IMR-90 (cell line): ENCODE measurements around the gene IFI35. TPM values are rescaled to one million over a fixed set of nuclear protein-coding genes. Genes with fewer than 3 reads are reported as not detected.

Experiments
- ATAC-seq: fragments of 200-7000 bp; cut with Tn5 transposase; 2 replicates; pipeline ENCODE4 v1.9.1; 2020; ENCODE audit warnings: low read depth, mild to moderate bottlenecking, moderate library complexity
- Bru-seq: library from RNA; stranded (reverse); fragments of 400-500 nt; gene quantifications from one replicate; lab custom pipeline; 2021; lab: Mats Ljungman, UMichigan
- BruChase-seq, 2 experiments: library from RNA; stranded (reverse); fragments of 400-500 nt; gene quantifications; one replicate each; lab custom pipeline; 2021; lab: Mats Ljungman, UMichigan
- BruUV-seq: library from RNA; stranded (reverse); fragments of 400-500 nt; replicated peaks from 2 replicates; lab custom pipeline; 2021; lab: Mats Ljungman, UMichigan
- CTCF ChIA-PET: fragments of 300-600 bp; formaldehyde crosslinking; extraction: SDS; loops from one replicate; lab custom pipeline; 2021; ENCODE audit warnings: antibody characterized with exemption; lab: Yijun Ruan, JAX
- POLR2A ChIA-PET: fragments of 300-600 bp; sonication (Branson Sonifier 250); formaldehyde crosslinking; loops from one replicate; lab custom pipeline; 2022; ENCODE audit warnings: antibody characterized with exemption; ENCODE audit not compliant: unreplicated experiment; lab: Charles Lee
- DNase-seq: peaks from one replicate; pipeline ENCODE4 v3.0.0; 2013
- H2AFZ ChIP-seq: replicated peaks from 2 replicates; pipeline ENCODE3; 2013; ENCODE audit warnings: low read length, mild to moderate bottlenecking; ENCODE audit not compliant: poor library complexity
- H2AK5ac ChIP-seq: 2 replicates; pipeline ENCODE4 v1.6.1; 2013; ENCODE audit warnings: low read depth, low read length, inconsistent platforms
- H2AK9ac ChIP-seq: replicated peaks from 2 replicates; pipeline ENCODE3; 2013; ENCODE audit warnings: mild to moderate bottlenecking, low read depth, low read length, moderate library complexity; ENCODE audit not compliant: poor library complexity
- H2BK120ac ChIP-seq: 2 replicates; pipeline ENCODE4 v1.6.1; 2013; ENCODE audit warnings: low read depth, low read length, inconsistent platforms
- H2BK15ac ChIP-seq: 3 replicates; pipeline ENCODE4 v1.6.1; 2013; ENCODE audit warnings: low read depth, low read length, inconsistent platforms
- H2BK20ac ChIP-seq: 2 replicates; pipeline ENCODE4 v1.6.1; 2013; ENCODE audit warnings: low read depth, mild to moderate bottlenecking, inconsistent platforms, low read length, moderate library complexity
- H2BK5ac ChIP-seq: 2 replicates; pipeline ENCODE4 v1.6.1; 2013; ENCODE audit warnings: mild to moderate bottlenecking, low read depth, low read length, inconsistent platforms; ENCODE audit not compliant: poor library complexity, severe bottlenecking
- H3K14ac ChIP-seq: replicated peaks from 2 replicates; pipeline ENCODE4 v1.6.1; 2013; ENCODE audit warnings: low read depth, low read length, inconsistent platforms
- H3K18ac ChIP-seq: 2 replicates; pipeline ENCODE4 v1.6.1; 2013; ENCODE audit warnings: low read depth, low read length, control low read depth
- H3K23ac ChIP-seq: 2 replicates; pipeline ENCODE4 v1.6.1; 2013; ENCODE audit warnings: low read depth, low read length, inconsistent platforms
- H3K27ac ChIP-seq: 2 replicates; pipeline ENCODE4 v1.5.1; 2013; ENCODE audit warnings: mild to moderate bottlenecking, control low read depth, low read length; ENCODE audit not compliant: insufficient read depth
- H3K27me3 ChIP-seq: 2 replicates; pipeline ENCODE4 v1.6.1; 2013; ENCODE audit warnings: low read length; ENCODE audit not compliant: control insufficient read depth, insufficient read depth
- H3K36me3 ChIP-seq: 2 replicates; pipeline ENCODE4 v1.6.1; 2013; ENCODE audit warnings: low read length, mixed read lengths; ENCODE audit not compliant: control insufficient read depth, insufficient read depth
- H3K4ac ChIP-seq: 2 replicates; pipeline ENCODE4 v1.6.1; 2013; ENCODE audit warnings: low read depth, low read length, inconsistent platforms
- H3K4me1 ChIP-seq: 2 replicates; pipeline ENCODE4 v1.6.1; 2013; ENCODE audit warnings: low read length, mixed read lengths; ENCODE audit not compliant: control insufficient read depth, insufficient read depth
- H3K4me2 ChIP-seq: 2 replicates; pipeline ENCODE4 v1.6.1; 2013; ENCODE audit warnings: low read depth, mild to moderate bottlenecking, control low read depth, low read length, moderate library complexity
- H3K4me3 ChIP-seq: 2 replicates; pipeline ENCODE4 v1.5.1; 2013; ENCODE audit warnings: low read depth, mild to moderate bottlenecking, control low read depth, low read length, moderate library complexity; ENCODE audit not compliant: insufficient read depth
- H3K56ac ChIP-seq: 2 replicates; pipeline ENCODE4 v1.6.1; 2013; ENCODE audit warnings: low read length, inconsistent platforms; ENCODE audit not compliant: insufficient read depth; ENCODE audit errors: extremely low read depth
- H3K79me1 ChIP-seq, 2 experiments: 2 replicates each; pipeline ENCODE4 v1.6.1; 2013; ENCODE audit warnings: low read length in 2 of 2, inconsistent platforms in 1 of 2, low read depth in 1 of 2
- H3K9ac ChIP-seq: 2 replicates; pipeline ENCODE4 v1.6.1; 2013; ENCODE audit warnings: low read depth, low read length, control low read depth
- H3K9me1 ChIP-seq: 2 replicates; pipeline ENCODE4 v1.6.1; 2013; ENCODE audit warnings: low read length, inconsistent platforms; ENCODE audit not compliant: insufficient read depth
- H3K9me3 ChIP-seq: 2 replicates; pipeline ENCODE4 v1.6.1; 2013; ENCODE audit warnings: low read length; ENCODE audit not compliant: control insufficient read depth, insufficient read depth
- H4K20me1 ChIP-seq: 2 replicates; pipeline ENCODE4 v1.6.1; 2013; ENCODE audit warnings: low read length, inconsistent platforms; ENCODE audit not compliant: insufficient read depth
- H4K5ac ChIP-seq: 2 replicates; pipeline ENCODE4 v1.6.1; 2013; ENCODE audit warnings: mild to moderate bottlenecking, low read depth, low read length, control low read depth
- H4K8ac ChIP-seq, 2 experiments: 2 replicates each; pipeline ENCODE4 v1.6.1; 2013; ENCODE audit warnings: low read depth in 2 of 2, low read length in 2 of 2, control low read depth in 1 of 2, inconsistent platforms in 1 of 2
- H4K91ac ChIP-seq: 2 replicates; pipeline ENCODE4 v1.6.1; 2013; ENCODE audit warnings: low read depth, low read length, inconsistent platforms; ENCODE audit not compliant: insufficient read depth
- BHLHE40 ChIP-seq: fragments of 150-350 bp; IDR thresholded peaks from 2 replicates; pipeline ENCODE4 v1.6.1; 2016; ENCODE audit warnings: mild to moderate bottlenecking, low read depth, low read length
- CHD1 ChIP-seq: IDR thresholded peaks from 2 replicates; pipeline ENCODE4 v1.6.1; 2012; ENCODE audit warnings: low read depth, low read length, improper control_type of control experiment
- MAZ ChIP-seq: IDR thresholded peaks from 2 replicates; pipeline ENCODE4 v1.6.1; 2012; ENCODE audit warnings: low read depth, mild to moderate bottlenecking, low read length, improper control_type of control experiment, moderate library complexity, borderline replicate concordance
- MXI1 ChIP-seq: IDR thresholded peaks from 2 replicates; pipeline ENCODE4 v1.6.1; 2012; ENCODE audit warnings: low read depth, mild to moderate bottlenecking, low read length, moderate library complexity, borderline replicate concordance
- NFE2L2 ChIP-seq: fragments of 150-350 bp; IDR thresholded peaks from 2 replicates; pipeline ENCODE4 v1.6.1; 2016; ENCODE audit warnings: low read depth, mild to moderate bottlenecking, low read length
- POLR2A ChIP-seq: IDR thresholded peaks from 2 replicates; pipeline ENCODE4 v1.6.1; 2012; ENCODE audit warnings: mild to moderate bottlenecking, low read depth, low read length
- RAD21 ChIP-seq: IDR thresholded peaks from 2 replicates; pipeline ENCODE4 v1.6.1; 2012; ENCODE audit warnings: low read length, improper control_type of control experiment
- WGBS, 2 experiments: methylation state at CpG; one replicate each; pipeline versions ENCODE4 v1.1.5 to v1.1.7; 2013; ENCODE audit warnings: missing lambda C conversion rate in 2 of 2; ENCODE audit not compliant: insufficient read length in 1 of 2; ENCODE audit errors: extremely low coverage in 2 of 2; 5-methylcytosine and 5-hydroxymethylcytosine counted together
- dilution Hi-C: fragments of 300-500 bp; cut with HindIII; formaldehyde crosslinking; loops from one replicate; pipeline ENCODE4 v1.14.3; 2018; ENCODE audit warnings: low sequenced_read_pairs; ENCODE audit not compliant: unreplicated experiment
- in situ Hi-C: fragments of 300-500 bp; cut with MboI; formaldehyde crosslinking; loops from 3 replicates; pipeline ENCODE4 v1.14.3; 2019; ENCODE audit warnings: low sequenced_read_pairs, inconsistent platforms, mixed read lengths
- intact Hi-C: fragments of 100-400 bp; cut with micrococcal nuclease; formaldehyde crosslinking; loops from 2 replicates; pipeline ENCODE4 v1.10.0; 2022
- long read RNA-seq: library from polyadenylated mRNA; unstranded; transcript quantifications from one replicate; pipeline ENCODE4 v2.0.0, GENCODE V29; 2021; ENCODE audit not compliant: unreplicated experiment
- polyA plus RNA-seq, 3 experiments: library from polyadenylated mRNA; depleted of rRNA; stranded (reverse); fragments of >200 nt; gene quantifications; 2 replicates each; pipeline ENCODE4 v1.2.3, GENCODE V29; 2012; ENCODE audit warnings: low replicate concordance in 1 of 3
- total RNA-seq: library from RNA; depleted of rRNA; stranded (reverse); fragments of >200 nt; gene quantifications from 2 replicates; pipeline ENCODE4 v1.2.3, GENCODE V29; 2012; rRNA removed
- TF ChIP-seq, protein P1 (sequence below): conservative IDR thresholded peaks from 2 replicates; pipeline ENCODE4 v1.5.1; 2012; ENCODE audit warnings: mild to moderate bottlenecking, low read depth, low read length, improper control_type of control experiment
- TF ChIP-seq, protein P2 (sequence below): fragments of 150-350 bp; IDR thresholded peaks from 2 replicates; pipeline ENCODE4 v1.6.1; 2017; ENCODE audit warnings: mild to moderate bottlenecking, antibody characterized with exemption, low read length, low read depth

The IFI35 gene
- total RNA-seq (13.1 and 17.0 TPM in 2 replicates), polyA plus RNA-seq (2012; rRNA removed) (15.0 and 15.8 TPM in 2 replicates), Bru-seq, nascent RNA (percentile 42 among the genes with signal in this experiment), BruChase-seq, experiment 1, labeled RNA remaining after a 6-hour chase (percentile 49 among the genes with signal in this experiment), BruChase-seq, experiment 2, labeled RNA remaining after a 2-hour chase (percentile 34 among the genes with signal in this experiment)
- 24.0 and 28.4 TPM in 2 replicates for polyA plus RNA-seq (2012; cell fraction: cytosol; rRNA removed)
- 20.7 and 29.0 TPM in 2 replicates for polyA plus RNA-seq (2012; cell fraction: nucleus; rRNA removed; ENCODE audit: low replicate concordance)
- long read RNA-seq, partial matches to known transcripts: 0 of 9 reads
- long read RNA-seq, other reads (novel, unspliced or antisense): 1 of 9 reads

DNA sequence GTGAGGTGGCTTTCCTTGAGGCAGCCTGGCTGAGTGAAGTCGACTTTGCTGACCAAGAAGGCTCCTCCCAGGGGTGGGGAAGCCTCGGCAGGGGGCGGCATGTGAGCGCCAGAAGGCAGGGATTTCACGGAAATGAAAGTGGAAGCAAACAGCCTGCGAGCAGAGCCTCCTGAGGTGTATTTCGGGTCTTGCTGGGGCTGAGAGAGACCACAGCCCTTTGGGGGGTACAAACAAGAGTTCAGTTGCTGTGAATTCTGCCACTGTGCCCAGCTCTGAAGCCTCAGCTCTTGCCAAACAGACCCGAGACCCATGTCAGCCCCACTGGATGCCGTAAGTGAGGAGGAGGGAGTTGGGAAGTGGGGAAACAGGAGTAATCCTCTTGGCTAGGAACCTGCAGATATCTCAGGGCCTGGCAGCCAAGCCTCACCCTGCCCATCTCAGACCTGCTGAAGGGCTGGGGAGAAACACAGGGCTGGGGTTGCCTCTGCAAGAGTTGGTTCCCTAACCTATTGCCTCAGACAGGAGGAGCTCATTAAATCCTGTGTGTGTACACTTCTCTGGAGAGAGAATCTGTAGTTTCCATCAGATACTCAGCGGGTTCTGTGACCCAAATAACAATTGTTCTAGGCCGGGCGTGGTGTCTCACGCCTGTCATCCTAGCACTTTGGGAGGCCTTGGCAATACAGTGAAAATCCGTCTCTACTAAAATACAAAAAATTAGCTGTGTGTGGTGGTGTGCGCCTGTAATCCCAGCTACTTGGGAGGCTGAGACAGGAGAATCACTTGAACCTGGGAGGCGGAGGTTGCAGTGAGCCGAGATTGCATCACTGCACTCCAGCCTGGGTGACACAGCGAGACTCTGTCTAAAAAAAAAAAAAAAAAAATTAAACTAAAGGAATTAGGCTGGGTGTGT, at the start of gene IFI35:
Gene IFI35, plus strand, starts transcription at position 146 of the 913 bp plus-strand sequence. Its CDS starts 164 bp downstream, at position 310.
- peak; percentile 90 for ATAC-seq
- 33% methylated on average over 3 of the region's 18 CpGs; no CpG with 5 or more reads in 1 of the 2 experiments for WGBS, 2 experiments
- BruUV-seq: no TSS peak
- TF ChIP-seq, protein P1, sequence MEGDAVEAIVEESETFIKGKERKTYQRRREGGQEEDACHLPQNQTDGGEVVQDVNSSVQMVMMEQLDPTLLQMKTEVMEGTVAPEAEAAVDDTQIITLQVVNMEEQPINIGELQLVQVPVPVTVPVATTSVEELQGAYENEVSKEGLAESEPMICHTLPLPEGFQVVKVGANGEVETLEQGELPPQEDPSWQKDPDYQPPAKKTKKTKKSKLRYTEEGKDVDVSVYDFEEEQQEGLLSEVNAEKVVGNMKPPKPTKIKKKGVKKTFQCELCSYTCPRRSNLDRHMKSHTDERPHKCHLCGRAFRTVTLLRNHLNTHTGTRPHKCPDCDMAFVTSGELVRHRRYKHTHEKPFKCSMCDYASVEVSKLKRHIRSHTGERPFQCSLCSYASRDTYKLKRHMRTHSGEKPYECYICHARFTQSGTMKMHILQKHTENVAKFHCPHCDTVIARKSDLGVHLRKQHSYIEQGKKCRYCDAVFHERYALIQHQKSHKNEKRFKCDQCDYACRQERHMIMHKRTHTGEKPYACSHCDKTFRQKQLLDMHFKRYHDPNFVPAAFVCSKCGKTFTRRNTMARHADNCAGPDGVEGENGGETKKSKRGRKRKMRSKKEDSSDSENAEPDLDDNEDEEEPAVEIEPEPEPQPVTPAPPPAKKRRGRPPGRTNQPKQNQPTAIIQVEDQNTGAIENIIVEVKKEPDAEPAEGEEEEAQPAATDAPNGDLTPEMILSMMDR: peak; percentile 49
- TF ChIP-seq CHD1 (no peak), NFE2L2 (no peak), POLR2A (peak; percentile 41; the same call in 1 of the 2 replicates), MXI1 (peak; percentile 50; the same call in 1 of the 2 replicates), BHLHE40 (peak; percentile 71; the same call in 1 of the 2 replicates), RAD21 (peak; percentile 55), MAZ (peak; percentile 59; the same call in 1 of the 2 replicates)
- TF ChIP-seq, protein P2, sequence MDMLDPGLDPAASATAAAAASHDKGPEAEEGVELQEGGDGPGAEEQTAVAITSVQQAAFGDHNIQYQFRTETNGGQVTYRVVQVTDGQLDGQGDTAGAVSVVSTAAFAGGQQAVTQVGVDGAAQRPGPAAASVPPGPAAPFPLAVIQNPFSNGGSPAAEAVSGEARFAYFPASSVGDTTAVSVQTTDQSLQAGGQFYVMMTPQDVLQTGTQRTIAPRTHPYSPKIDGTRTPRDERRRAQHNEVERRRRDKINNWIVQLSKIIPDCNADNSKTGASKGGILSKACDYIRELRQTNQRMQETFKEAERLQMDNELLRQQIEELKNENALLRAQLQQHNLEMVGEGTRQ: peak; percentile 21; the same call in 1 of the 2 replicates

More for the DNA sequence above, at the start of gene IFI35:
- peak within 1 kb of the TSS; percentile 6; the same call in 1 of the 3 replicates for H2BK15ac ChIP-seq
- peak within 1 kb of the TSS; percentile 86 for H3K4me3 ChIP-seq
- H3K9me1 ChIP-seq: peaks cover 3% of the 10 kb centered on the region; the same call in 1 of the 2 replicates
- CTCF ChIA-PET: no interaction called here
- H4K8ac ChIP-seq: peak within 1 kb of the TSS; percentile 24 to 91; a peak in 3 of 4 replicates
- H3K4ac ChIP-seq: peak within 1 kb of the TSS; percentile 95
- intact Hi-C loops: loop anchor here (2.0 kb wide), 1 partner anchor 16 kb away; the partner anchor contains the start of gene VAT1
- H3K56ac ChIP-seq: peak within 1 kb of the TSS; percentile 72
- peak within 1 kb of the TSS; percentile 94 for H2AFZ ChIP-seq
- H2AK9ac ChIP-seq: peak within 1 kb of the TSS; percentile 38
- H3K36me3 ChIP-seq: peaks cover 21% of the 10 kb centered on the region
- dilution Hi-C loops: no loop called here
- H3K79me1 ChIP-seq: peaks cover 0 to 36% of the 10 kb centered on the region in 2 experiments; a peak in 3 of 4 replicates
- in situ Hi-C loops: no loop called here
- H3K23ac ChIP-seq: peak within 1 kb of the TSS; percentile 85; the same call in 1 of the 2 replicates
- peak within 1 kb of the TSS; percentile 75 for H3K18ac ChIP-seq
- H2AK5ac ChIP-seq: peak within 1 kb of the TSS; percentile 87
- DNase-seq: peak; percentile 82
- H4K5ac ChIP-seq: peak within 1 kb of the TSS; percentile 85
- peak within 1 kb of the TSS; percentile 92 for H2BK5ac ChIP-seq
- no peaks in the 10 kb centered on the region for H3K27me3 ChIP-seq
- peak within 1 kb of the TSS; percentile 83 for H4K91ac ChIP-seq
- peak within 1 kb of the TSS; percentile 92 for H3K27ac ChIP-seq
- H2BK20ac ChIP-seq: peak within 1 kb of the TSS; percentile 43; the same call in 1 of the 2 replicates
- POLR2A ChIA-PET: interaction anchor here (0.8 to 1.2 kb wide), 2 partner anchors 9 to 162 kb away, joined by 3 to 5 read pairs; no protein-coding TSS in a partner anchor
- H3K9me3 ChIP-seq: no peaks in the 10 kb centered on the region
- H3K14ac ChIP-seq: peak within 1 kb of the TSS; percentile 98
- 0 out of 2 replicates have a peak, but pooled peaks cover 2% of the 10 kb centered on the region for H3K4me1 ChIP-seq
- peak within 1 kb of the TSS; percentile 77 for H2BK120ac ChIP-seq
- H4K20me1 ChIP-seq: peaks cover 9% of the 10 kb centered on the region
- H3K9ac ChIP-seq: peak within 1 kb of the TSS; percentile 86
- peak within 1 kb of the TSS; percentile 95 for H3K4me2 ChIP-seq
